Measurements from ENCODE around the gene PPP1R13L.

- TF ChIP-seq CTCF (IDR thresholded peaks at IDR 0.05; ENCODE audit: low read depth, low read length, missing input control) (no peak), RAD21 (IDR thresholded peaks at IDR 0.05) (peak; percentile 8 to 42)
These were observed 18.8 kb upstream of the PPP1R13L start, which contains the start of gene ERCC1 for GRCh38 chr19:45423589-45424190.
